ENCODE results near the gene DTD1. TPM values are rescaled to one million over a fixed set of nuclear protein-coding genes. Genes with fewer than 3 reads are reported as not detected.

The DTD1 gene
- total and polyA plus RNA-seq, 2 of the 13 experiments (the other 11 are each of a cell fraction or from before 2014, with no cell fraction given), result 41.2 to 79.3 TPM

- TF ChIP-seq, protein P1, sequence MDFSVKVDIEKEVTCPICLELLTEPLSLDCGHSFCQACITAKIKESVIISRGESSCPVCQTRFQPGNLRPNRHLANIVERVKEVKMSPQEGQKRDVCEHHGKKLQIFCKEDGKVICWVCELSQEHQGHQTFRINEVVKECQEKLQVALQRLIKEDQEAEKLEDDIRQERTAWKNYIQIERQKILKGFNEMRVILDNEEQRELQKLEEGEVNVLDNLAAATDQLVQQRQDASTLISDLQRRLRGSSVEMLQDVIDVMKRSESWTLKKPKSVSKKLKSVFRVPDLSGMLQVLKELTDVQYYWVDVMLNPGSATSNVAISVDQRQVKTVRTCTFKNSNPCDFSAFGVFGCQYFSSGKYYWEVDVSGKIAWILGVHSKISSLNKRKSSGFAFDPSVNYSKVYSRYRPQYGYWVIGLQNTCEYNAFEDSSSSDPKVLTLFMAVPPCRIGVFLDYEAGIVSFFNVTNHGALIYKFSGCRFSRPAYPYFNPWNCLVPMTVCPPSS (IDR thresholded peaks at IDR 0.05), result no peak
- TF ChIP-seq ZNF432 (CRISPR knock-in tag; IDR thresholded peaks at IDR 0.05; ENCODE audit: borderline replicate concordance) (no peak), ZNF546 (CRISPR knock-in tag; conservative IDR thresholded peaks at IDR 0.05) (no peak), MLLT10 (CRISPR knock-in tag; IDR thresholded peaks at IDR 0.05) (no peak), TGIF2 (CRISPR knock-in tag; IDR thresholded peaks at IDR 0.05) (no peak), KDM5B (CRISPR knock-in tag; IDR thresholded peaks at IDR 0.05; ENCODE audit: borderline replicate concordance) (0 out of 2 replicates have a peak, but pooled peaks have one; percentile 25)
- TF ChIP-seq, protein P2, sequence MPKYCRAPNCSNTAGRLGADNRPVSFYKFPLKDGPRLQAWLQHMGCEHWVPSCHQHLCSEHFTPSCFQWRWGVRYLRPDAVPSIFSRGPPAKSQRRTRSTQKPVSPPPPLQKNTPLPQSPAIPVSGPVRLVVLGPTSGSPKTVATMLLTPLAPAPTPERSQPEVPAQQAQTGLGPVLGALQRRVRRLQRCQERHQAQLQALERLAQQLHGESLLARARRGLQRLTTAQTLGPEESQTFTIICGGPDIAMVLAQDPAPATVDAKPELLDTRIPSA (CRISPR knock-in tag; IDR thresholded peaks at IDR 0.05; ENCODE audit: borderline replicate concordance), result no peak
Observed at GRCh38 chr20:18727032-18727508, 139.2 kb downstream of the DTD1 start (continued).

DNA sequence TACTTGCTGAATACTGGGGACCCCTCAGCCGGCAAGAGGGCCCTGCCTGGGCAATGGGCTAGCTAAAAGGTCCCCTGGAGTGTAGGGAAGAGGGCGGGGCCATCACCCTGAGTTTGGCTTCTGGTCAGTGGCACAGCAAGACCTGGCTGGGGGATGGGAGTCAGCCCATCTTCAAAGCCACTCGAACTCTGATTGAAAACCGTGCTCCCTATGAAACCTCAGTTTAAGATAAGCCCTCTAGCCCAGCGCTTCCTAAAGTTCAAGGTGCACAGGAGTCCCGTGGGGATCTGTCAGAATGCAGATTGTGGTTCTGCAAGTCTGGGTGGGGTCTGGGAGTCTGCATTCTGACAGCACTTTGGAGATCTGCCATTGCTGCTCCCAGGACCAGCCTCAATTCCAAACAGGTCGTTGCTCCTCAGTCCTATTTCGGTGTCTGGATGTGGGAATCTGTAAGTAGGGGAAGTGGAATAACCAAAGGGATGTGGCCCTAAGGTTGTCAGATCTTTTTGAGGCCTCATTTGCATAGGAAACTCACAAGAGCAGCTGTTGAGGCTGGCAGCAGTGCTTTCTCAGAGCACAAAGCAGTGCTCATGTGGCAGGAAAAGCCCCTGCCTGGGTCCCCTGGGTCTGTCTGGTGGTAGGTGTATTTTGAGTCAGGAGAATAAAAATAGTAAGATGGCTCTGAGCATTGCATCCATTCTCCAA lies 140.5 kb downstream of the DTD1 start:
- ATAC-seq (peak; percentile 35), FAIRE-seq (no peak), DNase-seq (ENCODE audit: low spot score) (peak; percentile 38)
- no peaks in the 10 kb centered on the region for H3K27me3 ChIP-seq (ENCODE audit: control insufficient read depth in 1 of 2, insufficient read depth in 2 of 2, low read length in 2 of 2)
- H3K4me3 ChIP-seq (replicated peaks in 1 of 3; ENCODE audit: insufficient read depth in 1 of 3, low read depth in 2 of 3, low read length in 3 of 3), result no peak overlapping the region
- H3K36me3 ChIP-seq (replicated peaks in 1 of 2; ENCODE audit: control insufficient read depth in 1 of 2, insufficient read depth in 2 of 2, low read length in 2 of 2), result no peaks in the 10 kb centered on the region
- intact Hi-C loops (cut with micrococcal nuclease; ENCODE audit: unreplicated experiment) (no loop called here), in situ Hi-C loops (cut with HindIII; ENCODE audit: extremely low pct_ligation_motif_present, low pct_unique_long_range_greater_than_20kb) (no loop called here)
- no peaks in the 10 kb centered on the region for H3K79me2 ChIP-seq (ENCODE audit: insufficient read depth, low read length)
- no peak overlapping the region for H3K4me2 ChIP-seq (ENCODE audit: low read depth, low read length)
- BruUV-seq (replicated peaks), result no TSS peak
- ChIA-PET CTCF (ENCODE audit: low intra/inter-chr PET ratio, low total read pairs) (no interaction called here), POLR2A (no interaction called here)
- no peak overlapping the region for H3K9ac ChIP-seq (ENCODE audit: insufficient read depth, low read depth, low read length)
- H3K27ac ChIP-seq (ENCODE audit: extremely low read length, insufficient read depth, low read length), result no peak overlapping the region
- no peaks in the 10 kb centered on the region for H4K20me1 ChIP-seq (ENCODE audit: insufficient read depth, low read length)
- H3K9me3 ChIP-seq (ENCODE audit: low read length), result no peaks in the 10 kb centered on the region
- peaks cover 22% of the 10 kb centered on the region for H3K4me1 ChIP-seq (ENCODE audit: insufficient read depth, low read length)
- no peak overlapping the region for H2AFZ ChIP-seq (ENCODE audit: low read length)
- WGBS (ENCODE audit: low lambda C conversion rate), result 36% methylated on average over 8 of the region's 8 CpGs
- no peak for TF ChIP-seq CHCHD3 (CRISPR knock-in tag; IDR thresholded peaks at IDR 0.05)
- no peak for TF ChIP-seq SRSF1 (optimal IDR thresholded peaks at IDR 0.05; ENCODE audit: low read depth, low read length)
- peak; percentile 32; the same call in 1 of the 2 replicates for TF ChIP-seq ZNF766 (CRISPR knock-in tag; IDR thresholded peaks at IDR 0.05; ENCODE audit: borderline replicate concordance)
- TF ChIP-seq, protein P2 (CRISPR knock-in tag; IDR thresholded peaks at IDR 0.05; ENCODE audit: borderline replicate concordance), result no peak
- TF ChIP-seq ZBTB42 (CRISPR knock-in tag; IDR thresholded peaks at IDR 0.05), result no peak
- no peak for TF ChIP-seq POGZ (CRISPR knock-in tag; IDR thresholded peaks at IDR 0.05)
- TF ChIP-seq, protein P3, sequence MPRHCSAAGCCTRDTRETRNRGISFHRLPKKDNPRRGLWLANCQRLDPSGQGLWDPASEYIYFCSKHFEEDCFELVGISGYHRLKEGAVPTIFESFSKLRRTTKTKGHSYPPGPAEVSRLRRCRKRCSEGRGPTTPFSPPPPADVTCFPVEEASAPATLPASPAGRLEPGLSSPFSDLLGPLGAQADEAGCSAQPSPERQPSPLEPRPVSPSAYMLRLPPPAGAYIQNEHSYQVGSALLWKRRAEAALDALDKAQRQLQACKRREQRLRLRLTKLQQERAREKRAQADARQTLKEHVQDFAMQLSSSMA (CRISPR knock-in tag; IDR thresholded peaks at IDR 0.05), result no peak
- TF ChIP-seq BRD4 (CRISPR knock-in tag; IDR thresholded peaks at IDR 0.05), result no peak
- TF ChIP-seq GABPA (IDR thresholded peaks at IDR 0.05; ENCODE audit: low read depth, low read length), result no peak
- no peak for TF ChIP-seq GABPA (CRISPR knock-in tag; IDR thresholded peaks at IDR 0.05; ENCODE audit: low read depth)
- no peak for TF ChIP-seq ZNF547 (CRISPR knock-in tag; IDR thresholded peaks at IDR 0.05)
- TF ChIP-seq ZFP90 (CRISPR knock-in tag; IDR thresholded peaks at IDR 0.05; ENCODE audit: borderline replicate concordance), result no peak
- TF ChIP-seq PRMT3 (CRISPR knock-in tag; IDR thresholded peaks at IDR 0.05; ENCODE audit: borderline replicate concordance, low read depth), result no peak
- no peak for TF ChIP-seq ZNF432 (CRISPR knock-in tag; IDR thresholded peaks at IDR 0.05; ENCODE audit: borderline replicate concordance)
- no peak for TF ChIP-seq ZNF143 (CRISPR knock-in tag; IDR thresholded peaks at IDR 0.05)
